Tibial artery (tissue), 4 donors: ENCODE data around the gene MYO15B.

ENCODE experiments used
- DNase-seq, 2 donors: peaks; one replicate each; pipeline ENCODE4 v3.0.0-alpha.2; 2019
- H3K27ac ChIP-seq, 2 donors: fragments of 200-600 bp; sonication (generic) in 1 of 2; 1 replicate in 1 of 2; 2 replicates in 1 of 2; pipeline ENCODE4 v1.5.1; 2018 to 2019; ENCODE audit warnings: mild to moderate bottlenecking in 1 of 2
- H3K27me3 ChIP-seq, 2 donors: fragments of 200-600 bp; sonication (generic) in 1 of 2; one replicate each; pipeline versions ENCODE4 v1.5.1 to v1.6.0; 2016 to 2019
- H3K36me3 ChIP-seq, 3 donors: fragments of 200-600 bp; sonication (generic) in 2 of 3; one replicate each; pipeline ENCODE4 v1.5.1; 2016 to 2019; ENCODE audit warnings: mild to moderate bottlenecking in 2 of 3
- H3K4me1 ChIP-seq, 4 donors: fragments of 200-600 bp; sonication (generic) in 2 of 4; 1 replicate in 3 of 4; 2 replicates in 1 of 4; pipeline ENCODE4 v1.5.1; 2016 to 2019
- H3K4me3 ChIP-seq, 2 donors: fragments of 200-600 bp; sonication (generic) in 1 of 2; 1 replicate in 1 of 2; 2 replicates in 1 of 2; pipeline ENCODE4 v1.5.1; 2018 to 2019; ENCODE audit warnings: mild to moderate bottlenecking in 2 of 2
- H3K9me3 ChIP-seq, 3 donors: fragments of 200-600 bp; sonication (generic) in 1 of 3; one replicate each; pipeline ENCODE4 v1.5.1; 2016 to 2019
- CTCF ChIP-seq, 2 experiments: fragments of 200-600 bp in 1 of 2; fragments of 450-650 bp in 1 of 2; IDR thresholded peaks; one replicate each; pipeline ENCODE4 v1.5.1; 2017 to 2019; ENCODE audit warnings: antibody characterized with exemption in 2 of 2, mild to moderate bottlenecking in 1 of 2, moderate library complexity in 1 of 2
- intact Hi-C: fragments of 100-400 bp; cut with DNase I; formaldehyde crosslinking; loops from one replicate; pipeline ENCODE4 v1.15.0; 2023; ENCODE audit warnings: low total_unique reads

Gene MYO15B

GRCh38 chr17:75584849-75585175 is 2.8 kb upstream of the MYO15B start:
- TF ChIP-seq CTCF (IDR thresholded peaks at IDR 0.05) = no peak
- H3K4me1 ChIP-seq = peaks cover 0 to 22% (median 18%) of the 10 kb centered on the region in 4 donors
- intact Hi-C loops = loop anchor here (5.0 kb wide), 2 partner anchors 63 to 158 kb away; no protein-coding TSS in a partner anchor
- H3K27ac ChIP-seq = no peak overlapping the region
- H3K36me3 ChIP-seq = no peaks in the 10 kb centered on the region
- peaks cover 0 to 18% of the 10 kb centered on the region in 2 donors for H3K27me3 ChIP-seq
- no peaks in the 10 kb centered on the region for H3K9me3 ChIP-seq
- DNase-seq = no peak
- no peak overlapping the region for H3K4me3 ChIP-seq

GRCh38 chr17:75588596-75589011 is 1.0 kb downstream of the MYO15B start:
- TF ChIP-seq CTCF (IDR thresholded peaks at IDR 0.05) = no peak
- Histone ChIP-seq H3K36me3 (no peaks in the 10 kb centered on the region), H3K27ac (peak overlapping the region; percentile 63 to 84), H3K4me3 (peak overlapping the region; percentile 61), H3K4me1 (peaks cover 0 to 27% (median 19%) of the 10 kb centered on the region in 4 donors), H3K9me3 (no peaks in the 10 kb centered on the region), H3K27me3 (peaks cover 0 to 12% of the 10 kb centered on the region in 2 donors)
- DNase-seq = peak; percentile 32 to 75
- intact Hi-C loops = loop anchor here (5.0 kb wide), 2 partner anchors 66 to 161 kb away; no protein-coding TSS in a partner anchor

GRCh38 chr17:75589012-75589918 is 1.7 kb downstream of the MYO15B start:
- H3K27me3 ChIP-seq = peaks cover 0 to 12% of the 10 kb centered on the region in 2 donors
- peak overlapping the region; percentile 63 to 84 for H3K27ac ChIP-seq
- peak; percentile 74 to 85 for TF ChIP-seq CTCF (IDR thresholded peaks at IDR 0.05)
- intact Hi-C loops = loop anchor here (5.0 kb wide), 2 partner anchors 67 to 162 kb away; no protein-coding TSS in a partner anchor
- DNase-seq = peak; percentile 93 to 96
- no peaks in the 10 kb centered on the region for H3K9me3 ChIP-seq
- H3K4me1 ChIP-seq = peaks cover 0 to 27% (median 19%) of the 10 kb centered on the region in 4 donors
- peak overlapping the region; percentile 61 for H3K4me3 ChIP-seq
- H3K36me3 ChIP-seq = no peaks in the 10 kb centered on the region

GRCh38 chr17:75589919-75590303 is 2.3 kb downstream of the MYO15B start:
- no peak for DNase-seq
- TF ChIP-seq CTCF (IDR thresholded peaks at IDR 0.05) = no peak
- intact Hi-C loops = loop anchor here (5.0 kb wide), 2 partner anchors 68 to 163 kb away; no protein-coding TSS in a partner anchor
- Histone ChIP-seq H3K9me3 (no peaks in the 10 kb centered on the region), H3K27ac (peak overlapping the region; percentile 63 to 84), H3K27me3 (peaks cover 0 to 7% of the 10 kb centered on the region in 2 donors), H3K4me1 (peaks cover 0 to 27% (median 19%) of the 10 kb centered on the region in 4 donors), H3K4me3 (peak overlapping the region; percentile 61), H3K36me3 (no peaks in the 10 kb centered on the region)

- H3K27ac ChIP-seq = no peak overlapping the region
- peaks cover 0 to 3% (median 0%) of the 10 kb centered on the region in 3 donors for H3K36me3 ChIP-seq
- H3K4me1 ChIP-seq = peaks cover 0 to 27% (median 19%) of the 10 kb centered on the region in 4 donors
- H3K27me3 ChIP-seq = peaks cover 0 to 6% of the 10 kb centered on the region in 2 donors
- intact Hi-C loops = no loop called here
- H3K9me3 ChIP-seq = no peaks in the 10 kb centered on the region
- H3K4me3 ChIP-seq = no peak overlapping the region
- TF ChIP-seq CTCF (IDR thresholded peaks at IDR 0.05) = no peak
- DNase-seq = no peak
Observed at GRCh38 chr17:75590314-75590761, 2.7 kb downstream of the MYO15B start.
